ENCODE data around the gene EFCAB6. TPM values are rescaled to one million over a fixed set of nuclear protein-coding genes. Genes with fewer than 3 reads are reported as not detected.

Gene EFCAB6
- total RNA-seq, 1 experiment from 2014 or later: 2.5 TPM

DNA sequence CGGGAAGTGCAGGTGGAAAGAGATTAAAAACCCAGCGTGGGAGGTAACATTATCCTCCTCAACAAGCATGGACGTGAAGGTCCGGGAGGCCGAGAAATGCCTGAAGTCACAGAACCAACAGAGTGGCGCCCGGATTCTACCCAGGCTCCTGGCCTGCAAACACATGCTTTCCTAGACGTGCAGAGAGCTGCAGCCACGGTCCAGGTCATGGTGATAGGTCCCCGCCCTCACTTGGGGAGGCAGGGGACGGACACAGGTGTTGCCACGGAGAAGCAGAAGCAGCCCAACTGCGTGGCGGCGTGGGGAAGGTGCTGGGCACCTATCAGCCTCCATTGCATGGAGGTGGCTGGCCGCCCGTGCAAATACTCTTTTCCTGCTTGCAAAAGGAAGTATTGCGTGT lies 251.5 kb downstream of the EFCAB6 start:
- Histone ChIP-seq H3K36me3 (ENCODE audit: low read depth) (no peaks in the 10 kb centered on the region), H3K79me2 (ENCODE audit: low read depth) (no peaks in the 10 kb centered on the region), H3K4me3 (no peak overlapping the region), H3K9me2 (ENCODE audit: insufficient read depth) (no peaks in the 10 kb centered on the region), H3K27me3 (ENCODE audit: insufficient read depth, low read depth) (peaks cover 58% of the 10 kb centered on the region), H3K4me2 (no peak overlapping the region), H3K9me3 (ENCODE audit: insufficient read depth, low read depth) (no peaks in the 10 kb centered on the region), H3F3A (ENCODE audit: insufficient read depth, low read depth) (no peaks in the 10 kb centered on the region), H4K20me1 (ENCODE audit: insufficient read depth) (no peaks in the 10 kb centered on the region), H3K27ac (no peak overlapping the region), H2AFZ (no peak overlapping the region), H3K4me1 (replicated peaks; ENCODE audit: insufficient read depth) (no peaks in the 10 kb centered on the region)
- no peak for DNase-seq
- no peak for TF ChIP-seq EZH2 (IDR thresholded peaks at IDR 0.05; ENCODE audit: low read depth)
- TF ChIP-seq, protein P1, sequence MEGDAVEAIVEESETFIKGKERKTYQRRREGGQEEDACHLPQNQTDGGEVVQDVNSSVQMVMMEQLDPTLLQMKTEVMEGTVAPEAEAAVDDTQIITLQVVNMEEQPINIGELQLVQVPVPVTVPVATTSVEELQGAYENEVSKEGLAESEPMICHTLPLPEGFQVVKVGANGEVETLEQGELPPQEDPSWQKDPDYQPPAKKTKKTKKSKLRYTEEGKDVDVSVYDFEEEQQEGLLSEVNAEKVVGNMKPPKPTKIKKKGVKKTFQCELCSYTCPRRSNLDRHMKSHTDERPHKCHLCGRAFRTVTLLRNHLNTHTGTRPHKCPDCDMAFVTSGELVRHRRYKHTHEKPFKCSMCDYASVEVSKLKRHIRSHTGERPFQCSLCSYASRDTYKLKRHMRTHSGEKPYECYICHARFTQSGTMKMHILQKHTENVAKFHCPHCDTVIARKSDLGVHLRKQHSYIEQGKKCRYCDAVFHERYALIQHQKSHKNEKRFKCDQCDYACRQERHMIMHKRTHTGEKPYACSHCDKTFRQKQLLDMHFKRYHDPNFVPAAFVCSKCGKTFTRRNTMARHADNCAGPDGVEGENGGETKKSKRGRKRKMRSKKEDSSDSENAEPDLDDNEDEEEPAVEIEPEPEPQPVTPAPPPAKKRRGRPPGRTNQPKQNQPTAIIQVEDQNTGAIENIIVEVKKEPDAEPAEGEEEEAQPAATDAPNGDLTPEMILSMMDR (conservative IDR thresholded peaks at IDR 0.05): no peak
- intact Hi-C loops (cut with micrococcal nuclease; ENCODE audit: unreplicated experiment): no loop called here
- no TSS peak for BruUV-seq (replicated peaks)
- ChIA-PET CTCF (no interaction called here), POLR2A (ENCODE audit: unreplicated experiment) (no interaction called here)

GRCh38 chr22:43555561-43556515 lies 256.3 kb downstream of the EFCAB6 start:
- Histone ChIP-seq H3F3A (ENCODE audit: insufficient read depth, low read depth) (no peaks in the 10 kb centered on the region), H3K4me3 (no peak overlapping the region), H3K27ac (no peak overlapping the region), H3K27me3 (ENCODE audit: insufficient read depth, low read depth) (peaks cover 82% of the 10 kb centered on the region), H3K79me2 (ENCODE audit: low read depth) (no peaks in the 10 kb centered on the region), H3K36me3 (ENCODE audit: low read depth) (no peaks in the 10 kb centered on the region), H3K4me1 (replicated peaks; ENCODE audit: insufficient read depth) (no peaks in the 10 kb centered on the region), H3K4me2 (no peak overlapping the region), H4K20me1 (ENCODE audit: insufficient read depth) (no peaks in the 10 kb centered on the region), H3K9me2 (ENCODE audit: insufficient read depth) (no peaks in the 10 kb centered on the region), H2AFZ (no peak overlapping the region), H3K9me3 (ENCODE audit: insufficient read depth, low read depth) (no peaks in the 10 kb centered on the region)
- ChIA-PET CTCF (no interaction called here), POLR2A (ENCODE audit: unreplicated experiment) (no interaction called here)
- no peak for DNase-seq
- BruUV-seq (replicated peaks): no TSS peak
- intact Hi-C loops (cut with micrococcal nuclease; ENCODE audit: unreplicated experiment): no loop called here
- TF ChIP-seq, protein P1 (conservative IDR thresholded peaks at IDR 0.05): no peak
- TF ChIP-seq EZH2 (IDR thresholded peaks at IDR 0.05; ENCODE audit: low read depth): no peak

DNA sequence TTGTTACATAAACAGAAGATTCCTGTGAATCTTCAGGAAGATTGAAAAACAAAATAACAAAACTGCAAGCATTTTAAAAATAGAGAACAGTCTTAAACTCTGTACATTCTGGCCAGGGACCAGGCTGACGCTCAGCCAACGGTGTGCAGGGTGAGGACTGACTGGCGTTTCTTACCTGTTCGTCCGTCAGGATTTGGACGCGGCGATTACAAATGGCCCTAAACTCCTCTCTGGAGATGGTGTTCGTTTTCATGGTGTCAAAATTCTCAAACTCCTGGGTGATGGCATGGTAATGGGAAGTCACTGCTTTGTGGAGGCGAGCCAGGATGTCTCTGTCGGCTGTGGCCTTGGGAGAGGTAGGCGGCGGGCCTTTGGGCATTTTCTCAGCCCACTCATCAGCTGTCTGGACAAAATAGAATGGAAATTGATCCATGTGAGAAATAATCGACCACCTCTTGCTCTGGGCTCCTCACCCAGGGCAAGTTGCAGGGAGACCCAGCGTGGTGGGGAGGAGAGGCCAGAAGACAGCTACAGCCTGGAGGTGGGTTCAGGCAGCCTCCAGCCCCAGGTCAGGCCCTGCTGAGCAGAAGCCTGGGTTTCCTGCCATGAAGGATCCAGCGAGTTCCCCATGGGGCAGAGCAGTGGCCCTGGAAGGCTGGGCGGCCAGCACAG lies 257.3 kb downstream of the EFCAB6 start:
- intact Hi-C loops (cut with micrococcal nuclease; ENCODE audit: unreplicated experiment): no loop called here
- Histone ChIP-seq H3K4me2 (no peak overlapping the region), H3K27ac (no peak overlapping the region), H3K79me2 (ENCODE audit: low read depth) (no peaks in the 10 kb centered on the region), H3K4me1 (replicated peaks; ENCODE audit: insufficient read depth) (no peaks in the 10 kb centered on the region), H2AFZ (no peak overlapping the region), H3K9me3 (ENCODE audit: insufficient read depth, low read depth) (no peaks in the 10 kb centered on the region), H4K20me1 (ENCODE audit: insufficient read depth) (no peaks in the 10 kb centered on the region), H3K9me2 (ENCODE audit: insufficient read depth) (no peaks in the 10 kb centered on the region), H3K27me3 (ENCODE audit: insufficient read depth, low read depth) (peaks cover 87% of the 10 kb centered on the region), H3K4me3 (no peak overlapping the region), H3F3A (ENCODE audit: insufficient read depth, low read depth) (no peaks in the 10 kb centered on the region), H3K36me3 (ENCODE audit: low read depth) (no peaks in the 10 kb centered on the region)
- ChIA-PET POLR2A (ENCODE audit: unreplicated experiment) (no interaction called here), CTCF (no interaction called here)
- no peak for DNase-seq
- no TSS peak for BruUV-seq (replicated peaks)
- TF ChIP-seq, protein P1 (conservative IDR thresholded peaks at IDR 0.05): no peak
- TF ChIP-seq EZH2 (IDR thresholded peaks at IDR 0.05; ENCODE audit: low read depth): no peak

All from PC-9 (cell line).